ENCODE data around the gene RPTN. TPM values are rescaled to one million over a fixed set of nuclear protein-coding genes. Genes with fewer than 3 reads are reported as not detected.

The RPTN gene
- total RNA-seq, 1 experiment from 2014 or later = not detected

GRCh38 chr1:152182944-152183361 lies 23.9 kb upstream of the RPTN start:
- no TSS peak for BruUV-seq (replicated peaks)
- H3K36me3 Mint-ChIP-seq (ENCODE audit: insufficient read depth, unreplicated experiment) = no peaks in the 10 kb centered on the region
- DNase-seq (ENCODE audit: unreplicated experiment) = peak; percentile 95
- H3K27ac Mint-ChIP-seq (ENCODE audit: low read depth, unreplicated experiment) = peak overlapping the region; percentile 82
- no peaks in the 10 kb centered on the region for H3K9me3 Mint-ChIP-seq (ENCODE audit: unreplicated experiment)
- H3K27me3 Mint-ChIP-seq (ENCODE audit: insufficient read depth, unreplicated experiment) = no peaks in the 10 kb centered on the region
- intact Hi-C loops (cut with micrococcal nuclease) = loop anchor here (1.0 to 10.0 kb wide), 2 partner anchors 15 to 248 kb away; no protein-coding TSS in a partner anchor
- ChIA-PET CTCF (interaction anchor here (0.6 to 16.4 kb wide), 20 partner anchors 13 to 276 kb away, joined by 3 to 517 read pairs (median 30); partner anchors contain the start of gene S100A11), POLR2A (interaction anchor here (0.8 to 14.6 kb wide), 20 partner anchors 14 to 274 kb away, joined by 3 to 503 read pairs (median 11); partner anchors contain the start of genes S100A10, S100A11 and THEM4)
- H3K4me1 Mint-ChIP-seq (ENCODE audit: insufficient read depth, unreplicated experiment) = peaks cover 64% of the 10 kb centered on the region
- H3K4me3 Mint-ChIP-seq (ENCODE audit: unreplicated experiment) = peak overlapping the region; percentile 9
- no peak for TF ChIP-seq CTCF (IDR thresholded peaks at IDR 0.05; ENCODE audit: unreplicated experiment)

GRCh38 chr1:152182431-152182830 lies 23.4 kb upstream of the RPTN start:
- peak; percentile 80 for DNase-seq (ENCODE audit: unreplicated experiment)
- peak overlapping the region; percentile 82 for H3K27ac Mint-ChIP-seq (ENCODE audit: low read depth, unreplicated experiment)
- peaks cover 64% of the 10 kb centered on the region for H3K4me1 Mint-ChIP-seq (ENCODE audit: insufficient read depth, unreplicated experiment)
- ChIA-PET POLR2A (interaction anchor here (0.8 to 14.6 kb wide), 21 partner anchors 13 to 273 kb away, joined by 3 to 503 read pairs (median 11); partner anchors contain the start of genes S100A10, S100A11 and THEM4), CTCF (interaction anchor here (0.6 to 16.4 kb wide), 18 partner anchors 12 to 276 kb away, joined by 3 to 517 read pairs (median 56); partner anchors contain the start of gene S100A11)
- no peak overlapping the region for H3K4me3 Mint-ChIP-seq (ENCODE audit: unreplicated experiment)
- BruUV-seq (replicated peaks) = no TSS peak
- no peaks in the 10 kb centered on the region for H3K36me3 Mint-ChIP-seq (ENCODE audit: insufficient read depth, unreplicated experiment)
- H3K9me3 Mint-ChIP-seq (ENCODE audit: unreplicated experiment) = no peaks in the 10 kb centered on the region
- TF ChIP-seq CTCF (IDR thresholded peaks at IDR 0.05; ENCODE audit: unreplicated experiment) = peak; percentile 94
- intact Hi-C loops (cut with micrococcal nuclease) = loop anchor here (10.0 kb wide), 1 partner anchor 248 kb away; no protein-coding TSS in a partner anchor
- no peaks in the 10 kb centered on the region for H3K27me3 Mint-ChIP-seq (ENCODE audit: insufficient read depth, unreplicated experiment)

GRCh38 chr1:152179566-152179965 lies 20.5 kb upstream of the RPTN start:
- H3K4me3 Mint-ChIP-seq (ENCODE audit: unreplicated experiment) = no peak overlapping the region
- H3K4me1 Mint-ChIP-seq (ENCODE audit: insufficient read depth, unreplicated experiment) = peaks cover 49% of the 10 kb centered on the region
- no peak for TF ChIP-seq CTCF (IDR thresholded peaks at IDR 0.05; ENCODE audit: unreplicated experiment)
- no peaks in the 10 kb centered on the region for H3K9me3 Mint-ChIP-seq (ENCODE audit: unreplicated experiment)
- BruUV-seq (replicated peaks) = no TSS peak
- H3K27ac Mint-ChIP-seq (ENCODE audit: low read depth, unreplicated experiment) = peak overlapping the region; percentile 1
- no peaks in the 10 kb centered on the region for H3K36me3 Mint-ChIP-seq (ENCODE audit: insufficient read depth, unreplicated experiment)
- no peaks in the 10 kb centered on the region for H3K27me3 Mint-ChIP-seq (ENCODE audit: insufficient read depth, unreplicated experiment)
- peak; percentile 46 for DNase-seq (ENCODE audit: unreplicated experiment)
- ChIA-PET CTCF (interaction anchor here (0.6 to 16.4 kb wide), 12 partner anchors 10 to 279 kb away, joined by 3 to 517 read pairs (median 6); partner anchors contain the start of gene S100A11), POLR2A (interaction anchor here (0.8 to 14.6 kb wide), 9 partner anchors 10 to 188 kb away, joined by 3 to 503 read pairs (median 11); partner anchors contain the start of gene S100A11)
- intact Hi-C loops (cut with micrococcal nuclease) = no loop called here

GRCh38 chr1:152170287-152170905 lies 11.4 kb upstream of the RPTN start:
- ChIA-PET POLR2A (interaction anchor here (0.6 to 16.3 kb wide), 9 partner anchors 8 to 547 kb away, joined by 3 to 503 read pairs (median 3); no protein-coding TSS in a partner anchor), CTCF (interaction anchor here (0.6 to 17.5 kb wide), 4 partner anchors 8 to 118 kb away, joined by 4 to 351 read pairs (median 27); no protein-coding TSS in a partner anchor)
- H3K27ac Mint-ChIP-seq (ENCODE audit: low read depth, unreplicated experiment) = no peak overlapping the region
- no TSS peak for BruUV-seq (replicated peaks)
- H3K4me1 Mint-ChIP-seq (ENCODE audit: insufficient read depth, unreplicated experiment) = peaks cover 47% of the 10 kb centered on the region
- no peak overlapping the region for H3K4me3 Mint-ChIP-seq (ENCODE audit: unreplicated experiment)
- intact Hi-C loops (cut with micrococcal nuclease) = no loop called here
- H3K36me3 Mint-ChIP-seq (ENCODE audit: insufficient read depth, unreplicated experiment) = peaks cover 5% of the 10 kb centered on the region
- no peak for DNase-seq (ENCODE audit: unreplicated experiment)
- H3K27me3 Mint-ChIP-seq (ENCODE audit: insufficient read depth, unreplicated experiment) = no peaks in the 10 kb centered on the region
- H3K9me3 Mint-ChIP-seq (ENCODE audit: unreplicated experiment) = no peaks in the 10 kb centered on the region
- TF ChIP-seq CTCF (IDR thresholded peaks at IDR 0.05; ENCODE audit: unreplicated experiment) = no peak
